G401.6 (cell line): ENCODE results near the gene URB2.
"Not testable (repeated sequence)": the region's sequence is repeated elsewhere in the genome, so short reads cannot be mapped to it uniquely, and the experiment has no call there.

Source experiments
- FAIRE-seq: peaks from 2 replicates; lab custom pipeline; 2012; peaks lifted over from hg19 to GRCh38; lab: Jason Lieb, UNC

URB2 gene

DNA sequence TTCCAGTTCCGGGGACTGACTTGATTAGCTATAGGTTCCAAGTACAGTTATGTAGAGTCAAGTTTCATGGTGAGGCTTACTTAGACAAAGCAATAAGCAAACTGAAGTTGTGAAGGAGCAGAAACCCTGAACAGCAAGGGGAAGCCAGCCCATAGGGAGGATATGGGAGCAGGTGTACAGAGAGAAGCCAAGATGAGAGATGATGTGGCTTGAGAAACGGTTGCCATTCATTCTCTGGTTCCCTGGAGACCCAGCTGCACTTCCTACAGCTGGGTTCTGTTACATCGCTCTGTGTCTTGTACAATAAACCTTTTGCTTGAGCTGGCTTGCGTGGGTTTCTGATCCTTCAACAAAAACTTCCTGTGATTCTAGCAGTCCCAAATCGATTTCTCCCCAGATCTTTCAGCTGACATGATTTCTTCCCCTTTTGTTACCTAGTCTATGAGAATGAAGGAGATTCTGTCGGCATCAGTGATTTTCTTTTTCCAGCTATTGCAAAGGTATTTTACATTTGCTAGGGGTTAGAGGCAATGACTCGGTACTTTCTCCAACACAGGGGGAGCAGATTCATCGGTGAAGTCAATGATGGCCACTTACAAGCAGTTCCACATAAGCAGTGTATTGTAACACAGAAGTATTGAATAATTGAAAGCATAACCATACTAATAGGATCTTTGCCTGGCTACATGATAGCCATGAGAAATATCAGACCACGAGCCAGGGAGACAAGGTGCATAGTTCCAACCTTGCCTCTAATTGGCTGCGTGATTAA lies 67.3 kb downstream of the URB2 start:
- FAIRE-seq: no peak

DNA sequence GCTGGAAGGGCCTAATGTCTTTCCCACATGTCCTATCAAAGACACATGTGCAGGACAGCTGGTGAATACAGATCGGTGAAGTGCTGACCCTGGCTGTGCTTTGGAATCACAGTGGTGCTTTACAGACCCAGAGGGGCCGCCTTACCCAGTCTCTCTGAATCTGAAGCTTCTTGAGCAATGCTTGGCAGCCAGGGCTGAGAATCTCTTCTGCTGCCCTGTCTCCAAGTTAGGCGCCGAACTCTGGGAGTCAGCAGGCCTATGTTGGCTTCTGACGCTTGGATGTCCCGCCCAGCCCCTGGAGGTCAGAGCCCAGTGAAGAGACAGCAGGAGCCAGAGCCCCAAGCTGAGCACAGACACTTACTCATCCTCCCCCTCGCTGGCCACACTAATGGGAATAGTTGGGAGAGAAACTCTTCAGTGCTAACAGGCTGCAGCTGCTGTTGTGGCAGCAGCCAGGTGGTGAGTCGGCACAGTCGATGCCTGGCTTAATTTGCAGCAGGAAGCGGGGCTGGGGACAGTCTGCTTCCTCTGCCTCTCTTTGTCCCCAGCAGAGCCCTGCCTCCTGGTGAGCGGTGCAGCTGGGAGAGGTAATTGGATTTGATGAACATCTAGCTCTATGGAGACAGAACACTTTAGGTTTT lies 68.1 kb downstream of the URB2 start:
- no peak for FAIRE-seq

DNA sequence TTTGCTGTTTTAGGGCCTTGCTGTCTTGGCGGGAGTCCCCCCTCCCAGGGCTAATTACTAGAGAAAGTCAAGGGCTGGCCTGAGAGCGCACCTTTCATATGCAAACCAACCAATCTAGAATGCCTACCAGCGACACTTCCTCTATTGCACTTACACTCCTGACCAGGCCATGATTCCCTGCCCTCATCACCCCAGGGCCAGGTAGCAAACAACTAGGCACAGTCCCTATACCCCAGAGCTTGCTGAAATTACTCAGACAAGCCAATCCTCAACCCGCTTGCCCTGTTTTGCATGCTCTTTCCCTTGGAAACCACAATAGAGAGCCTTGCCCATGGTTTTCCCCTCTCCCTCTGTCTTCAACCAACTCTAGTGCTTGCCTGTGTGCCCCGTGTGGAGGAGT lies 70.3 kb downstream of the URB2 start:
- no peak for FAIRE-seq

DNA sequence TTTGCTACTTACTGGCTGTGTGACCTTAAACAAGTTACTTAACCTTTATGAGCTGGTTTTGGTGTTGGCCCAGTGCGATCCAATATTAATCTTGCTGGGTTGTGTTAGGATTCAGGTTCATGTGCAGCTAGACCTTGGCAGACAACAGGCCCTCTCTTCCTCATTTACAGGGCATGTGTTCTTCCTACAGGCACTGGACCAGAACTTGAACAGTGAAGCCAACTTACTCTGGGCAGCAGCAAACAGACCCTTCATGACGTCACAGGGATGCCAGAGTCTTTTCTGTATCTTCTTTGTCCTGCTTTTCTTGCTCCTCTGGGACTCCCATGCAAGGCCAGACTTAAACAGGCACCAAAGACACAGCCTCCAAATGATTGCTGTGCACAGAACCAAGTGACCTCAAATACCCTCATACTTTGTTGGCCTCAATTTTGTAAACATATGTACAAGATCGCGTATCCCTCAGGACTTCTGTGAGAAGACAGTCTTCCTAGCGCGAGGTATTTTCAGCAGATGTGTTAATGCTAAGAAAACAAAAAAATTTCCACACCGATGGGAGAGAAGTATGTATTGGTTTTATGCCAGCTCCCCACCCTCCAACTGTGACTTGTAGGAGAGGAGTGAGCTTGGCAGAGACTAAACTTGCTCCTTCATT lies 73.7 kb downstream of the URB2 start:
- FAIRE-seq: no peak

DNA sequence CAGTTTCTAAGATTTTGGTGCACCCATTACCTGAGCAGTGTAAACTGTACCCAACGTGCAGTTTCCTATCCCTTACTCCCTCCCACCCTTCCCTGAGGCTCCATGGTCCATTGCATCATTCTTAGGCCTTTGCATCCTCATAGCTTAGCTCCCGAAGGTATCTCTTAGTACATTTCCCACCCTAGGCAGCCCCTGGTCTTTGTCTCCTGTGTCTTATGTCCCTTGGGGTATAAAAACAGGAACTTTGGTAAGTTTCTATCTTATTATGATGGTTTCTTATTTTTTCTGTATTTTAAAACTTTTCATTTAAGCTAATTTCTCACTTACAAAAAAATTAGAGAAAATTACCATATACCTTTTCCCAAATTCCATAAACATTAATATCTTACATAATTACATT lies 78.1 kb downstream of the URB2 start:
- FAIRE-seq: peak; percentile 74

DNA sequence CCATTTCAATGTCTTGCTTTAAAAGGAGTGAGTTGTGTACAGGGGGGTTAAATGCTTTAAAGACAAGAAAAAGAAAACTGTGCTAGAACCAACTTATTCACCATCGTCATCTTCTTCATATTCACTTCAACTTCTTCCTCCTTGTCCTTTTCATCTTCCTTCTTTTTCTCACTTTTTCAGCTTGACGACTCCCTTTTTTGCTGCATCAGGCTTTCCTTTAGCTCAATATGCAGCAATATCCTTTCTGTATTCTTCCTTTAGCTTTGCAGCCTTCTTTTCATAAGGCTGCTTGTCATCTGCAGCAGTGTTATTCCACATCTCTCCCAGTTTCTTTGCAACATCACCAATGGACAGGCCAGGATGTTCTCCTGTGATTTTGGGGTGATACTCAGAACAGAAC lies 79.1 kb downstream of the URB2 start:
- not testable (repeated sequence) for FAIRE-seq

DNA sequence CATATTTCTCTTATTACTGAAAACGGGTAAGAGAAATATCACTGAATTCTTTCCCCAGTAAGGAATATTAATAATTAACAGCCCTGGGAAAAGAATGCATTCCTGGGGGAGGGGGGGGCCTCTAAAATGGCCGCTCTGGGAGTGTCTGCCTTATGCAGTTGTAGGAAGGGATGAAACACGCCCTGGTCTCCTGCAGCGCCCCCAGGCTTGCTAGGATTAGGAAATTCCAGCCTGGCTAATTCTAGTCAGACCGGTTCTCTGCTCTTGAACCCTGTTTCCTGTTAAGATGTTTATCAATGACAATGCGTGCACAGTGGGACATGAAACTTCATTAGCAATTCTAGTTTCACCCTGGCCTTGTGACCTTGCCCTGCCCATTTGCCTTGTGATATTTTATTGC lies 81.1 kb downstream of the URB2 start:
- not testable (repeated sequence) for FAIRE-seq

DNA sequence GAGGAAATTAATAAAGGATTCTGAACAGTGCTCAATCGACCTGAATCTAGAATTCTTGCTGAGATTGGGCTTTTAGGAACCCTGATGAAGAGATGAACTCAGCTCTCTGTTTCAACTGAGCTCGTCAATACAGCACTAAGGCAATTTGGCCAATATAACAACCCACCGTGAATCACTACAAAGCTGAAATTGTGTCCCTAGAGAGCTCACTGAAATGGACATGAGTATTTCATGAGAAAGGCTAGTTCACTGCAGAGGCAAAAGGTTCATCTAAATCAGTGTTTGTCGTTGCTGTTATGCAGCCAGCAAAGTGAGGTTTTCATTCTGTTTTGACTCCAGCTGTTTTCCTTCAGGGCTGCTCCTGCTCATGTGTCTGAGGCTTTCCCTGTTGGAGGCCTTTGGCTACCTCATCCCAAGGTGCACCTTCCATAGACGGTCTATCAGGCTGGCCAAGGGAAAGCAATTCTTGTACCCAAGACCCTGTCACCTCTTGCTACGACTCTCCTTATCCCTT lies 83.5 kb downstream of the URB2 start:
- no peak for FAIRE-seq
